Measurements from ENCODE around the gene SLC35F1.
"Not testable (repeated sequence)": the region's sequence is repeated elsewhere in the genome, so short reads cannot be mapped to it uniquely, and the experiment has no call there.

The SLC35F1 gene

GRCh38 chr6:117928833-117929232 lies 21.8 kb downstream of the SLC35F1 start:
- no peak for DNase-seq

- DNase-seq, result no peak
Observed at GRCh38 chr6:117929501-117929900, 22.4 kb downstream of the SLC35F1 start.

GRCh38 chr6:117930645-117931044 lies 23.6 kb downstream of the SLC35F1 start:
- DNase-seq, result no peak

GRCh38 chr6:117932001-117932400 lies 24.9 kb downstream of the SLC35F1 start:
- no peak for DNase-seq

GRCh38 chr6:117932676-117933075 lies 25.6 kb downstream of the SLC35F1 start:
- no peak for DNase-seq

- peak in 1 of 3 experiments; percentile 32 for DNase-seq
Observed at GRCh38 chr6:117933471-117933870, 26.4 kb downstream of the SLC35F1 start.

- DNase-seq, result peak in 1 of 3 experiments; percentile 38
Observed at GRCh38 chr6:117938311-117938995, 31.4 kb downstream of the SLC35F1 start.

- DNase-seq, result no peak
Observed at GRCh38 chr6:117947234-117947633, 40.2 kb downstream of the SLC35F1 start.

GRCh38 chr6:117951783-117952182 lies 44.7 kb downstream of the SLC35F1 start:
- DNase-seq, result no peak

GRCh38 chr6:117955684-117956256 lies 48.7 kb downstream of the SLC35F1 start:
- no peak for DNase-seq

GRCh38 chr6:117956386-117956785 lies 49.3 kb downstream of the SLC35F1 start:
- peak in 1 of 3 experiments; percentile 11 for DNase-seq

GRCh38 chr6:117958536-117958935 lies 51.5 kb downstream of the SLC35F1 start:
- DNase-seq, result no peak

GRCh38 chr6:117960877-117961276 lies 53.8 kb downstream of the SLC35F1 start:
- no peak for DNase-seq

- DNase-seq, result no peak
Observed at GRCh38 chr6:117961301-117961700, 54.2 kb downstream of the SLC35F1 start.

GRCh38 chr6:117965763-117966162 lies 58.7 kb downstream of the SLC35F1 start:
- not testable (repeated sequence) for DNase-seq

GRCh38 chr6:117971637-117972036 lies 64.6 kb downstream of the SLC35F1 start:
- DNase-seq, result no peak

- DNase-seq, result no peak
Observed at GRCh38 chr6:117974914-117975627, 68.0 kb downstream of the SLC35F1 start.

- DNase-seq, result peak; percentile 40 to 79 (median 66)
Observed at GRCh38 chr6:117976030-117976651, 69.1 kb downstream of the SLC35F1 start.

- DNase-seq, result no peak
Observed at GRCh38 chr6:117985916-117986315, 78.9 kb downstream of the SLC35F1 start.

- no peak for DNase-seq
Observed at GRCh38 chr6:117986396-117986795, 79.3 kb downstream of the SLC35F1 start.

- no peak for DNase-seq
Observed at GRCh38 chr6:117989086-117989485, 82.0 kb downstream of the SLC35F1 start.

GRCh38 chr6:117990151-117990550 lies 83.1 kb downstream of the SLC35F1 start:
- no peak for DNase-seq

- DNase-seq, result peak in 1 of 3 experiments; percentile 48
Observed at GRCh38 chr6:117992856-117993255, 85.8 kb downstream of the SLC35F1 start.

- no peak for DNase-seq
Observed at GRCh38 chr6:118012944-118013343, 105.9 kb downstream of the SLC35F1 start.
